ENCODE measurements around the gene ZNF236. TPM values are rescaled to one million over a fixed set of nuclear protein-coding genes. Genes with fewer than 3 reads are reported as not detected.

The ZNF236 gene
- total RNA-seq, 1 donor: 20.7 TPM

- no peak for DNase-seq (ENCODE audit: low read depth in 2 of 3, low spot score in 2 of 3)
Measured at GRCh38 chr18:76855594-76855993, 33.2 kb downstream of the ZNF236 start.

DNA sequence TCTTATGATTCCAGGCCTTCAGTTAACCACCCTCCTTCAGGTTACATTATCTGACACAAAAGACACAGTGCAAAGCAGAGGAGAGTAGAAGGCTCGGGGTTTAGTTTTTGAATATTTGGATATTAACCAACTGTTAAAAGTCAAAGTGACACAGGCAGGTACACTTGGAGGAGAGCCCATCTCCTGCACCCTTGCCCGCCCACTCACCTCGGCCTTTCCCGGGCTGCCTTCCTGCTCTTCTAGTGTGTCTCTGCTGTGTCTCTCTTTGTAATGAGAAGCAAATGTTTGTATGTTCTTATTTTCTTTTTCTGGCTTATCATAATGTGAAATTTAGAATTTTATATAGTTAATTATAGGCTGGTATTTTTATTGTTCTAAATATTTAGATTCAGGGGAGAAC, 35.1 kb downstream of the ZNF236 start:
- DNase-seq (ENCODE audit: low read depth in 2 of 3, low spot score in 2 of 3): no peak

GRCh38 chr18:76859474-76860339, 37.4 kb downstream of the ZNF236 start:
- no peak for DNase-seq (ENCODE audit: low read depth in 2 of 3, low spot score in 2 of 3)

DNA sequence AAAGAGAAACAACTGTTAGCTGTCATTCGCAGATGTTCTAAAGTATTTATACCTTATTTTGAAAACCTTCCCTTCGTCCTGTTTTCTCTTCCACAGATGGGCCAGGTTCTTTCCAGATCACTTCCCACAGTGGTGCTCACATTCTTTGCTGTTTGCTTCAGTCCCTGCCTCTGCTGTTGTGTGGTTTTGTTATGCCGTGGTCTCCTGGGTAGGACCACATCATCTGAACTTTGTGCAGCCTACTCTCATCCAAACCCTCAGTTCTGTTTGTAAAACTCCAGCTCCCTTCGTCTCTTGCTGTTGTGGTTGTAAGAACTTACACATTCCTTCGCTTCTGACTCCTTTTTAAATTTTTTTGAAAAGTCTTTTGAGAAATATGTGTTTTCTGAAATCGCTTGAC, 38.1 kb downstream of the ZNF236 start:
- DNase-seq (ENCODE audit: low read depth in 2 of 3, low spot score in 2 of 3): no peak

- no peak for DNase-seq (ENCODE audit: low read depth in 2 of 3, low spot score in 2 of 3)
Measured at GRCh38 chr18:76866666-76867065, 44.3 kb downstream of the ZNF236 start.

DNA sequence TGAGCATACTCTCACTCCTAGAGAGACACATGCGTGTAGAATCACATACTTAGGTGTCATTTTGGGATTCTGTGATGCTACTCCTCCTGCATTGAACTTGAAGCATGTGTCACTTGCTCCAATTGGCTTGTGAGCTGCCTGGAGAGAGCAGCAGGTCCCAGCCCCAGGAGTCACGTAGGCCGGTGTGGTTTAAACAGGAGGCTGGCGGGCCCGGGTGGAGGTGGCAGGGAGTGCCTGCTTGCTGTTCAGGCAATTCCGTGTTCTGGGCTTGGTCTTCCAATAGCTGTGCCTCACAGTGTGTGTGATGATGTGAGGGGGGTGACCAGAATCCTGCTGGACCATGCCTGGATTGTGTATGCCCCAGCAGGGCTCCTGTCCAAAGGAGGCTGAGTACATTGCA, 51.0 kb downstream of the ZNF236 start:
- DNase-seq (ENCODE audit: low read depth in 2 of 3, low spot score in 2 of 3): no peak

DNA sequence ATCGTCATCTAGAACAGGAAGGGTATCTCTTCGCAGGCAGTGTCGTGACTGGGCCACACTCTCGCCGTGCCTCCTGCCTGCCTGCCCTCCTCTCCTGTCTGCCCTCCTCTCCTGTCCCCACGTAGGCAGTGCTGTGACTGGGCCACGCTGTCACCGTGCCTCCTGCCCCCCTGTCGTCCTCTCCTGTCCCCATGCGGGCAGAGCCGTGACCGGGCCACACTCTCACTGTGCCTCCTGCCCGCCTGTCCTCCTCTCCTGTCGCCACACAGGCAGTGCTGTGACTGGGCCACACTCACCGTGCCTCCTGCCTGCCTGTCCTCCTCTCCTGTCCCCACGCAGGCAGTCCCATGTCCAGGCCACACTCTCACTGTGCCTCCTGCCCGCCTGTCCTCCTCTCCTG, 51.4 kb downstream of the ZNF236 start:
- DNase-seq (ENCODE audit: low read depth in 2 of 3, low spot score in 2 of 3): no peak

DNA sequence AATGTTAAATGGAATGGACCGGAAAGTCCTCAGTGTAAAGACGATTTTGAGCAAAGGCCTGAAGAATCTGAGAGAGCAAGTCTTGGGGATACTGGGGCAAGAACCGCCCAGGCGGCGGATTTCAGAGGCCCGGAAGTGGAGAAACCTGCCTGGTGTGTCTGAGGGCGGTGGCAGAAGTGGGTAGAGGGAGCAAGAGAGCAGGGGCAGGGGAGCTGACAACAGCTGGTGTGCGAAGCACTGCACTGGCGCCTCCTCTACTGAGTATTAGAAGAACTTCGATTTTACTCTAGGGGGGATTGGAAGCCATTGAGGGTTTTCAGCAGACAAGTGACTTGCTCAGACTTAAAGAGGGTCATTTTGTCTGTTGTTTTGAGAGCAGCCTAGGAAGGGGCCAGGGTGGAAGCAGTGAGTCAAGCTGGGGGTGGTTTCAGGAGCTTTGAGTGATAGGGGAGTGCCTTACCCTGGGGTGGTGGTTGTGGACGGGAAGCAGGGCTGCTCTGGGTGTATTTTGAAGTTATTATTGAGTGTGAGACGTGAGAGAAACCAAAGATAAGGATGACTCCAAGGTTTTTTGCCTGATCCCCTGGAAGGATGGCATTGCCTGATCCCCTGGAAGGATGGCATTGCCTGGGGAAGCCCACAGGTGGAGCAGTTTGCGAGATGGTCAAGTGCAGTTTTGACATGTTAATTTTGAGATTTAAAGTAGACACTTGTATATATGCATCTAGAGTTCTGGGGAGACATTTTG, 52.5 kb downstream of the ZNF236 start:
- DNase-seq (ENCODE audit: low read depth in 2 of 3, low spot score in 2 of 3): no peak

- peak in 2 of 3 donors; percentile 32 to 65 for DNase-seq (ENCODE audit: low read depth in 2 of 3, low spot score in 2 of 3)
Measured at GRCh38 chr18:76875390-76876325, 53.3 kb downstream of the ZNF236 start.

DNA sequence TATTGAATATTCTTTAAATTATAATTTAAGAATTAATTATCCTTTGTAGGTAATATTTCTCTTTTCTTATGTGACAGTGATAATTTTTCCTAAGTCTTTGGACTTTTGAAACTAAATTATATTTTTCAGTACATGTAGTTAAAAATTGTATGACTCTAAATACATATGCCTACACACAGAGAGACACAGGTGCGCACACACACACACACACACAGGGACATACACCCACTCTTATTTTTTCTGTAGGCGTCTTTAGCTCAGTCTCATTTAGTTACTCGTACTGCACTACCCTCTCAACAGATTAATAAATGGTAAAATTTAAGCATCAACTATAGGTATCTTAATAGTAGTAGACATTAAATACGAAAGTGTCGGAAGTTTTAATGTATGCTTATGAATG, 56.1 kb downstream of the ZNF236 start:
- DNase-seq (ENCODE audit: low read depth in 2 of 3, low spot score in 2 of 3): no peak

- no peak for DNase-seq (ENCODE audit: low read depth in 2 of 3, low spot score in 2 of 3)
Measured at GRCh38 chr18:76880026-76880425, 57.7 kb downstream of the ZNF236 start.

DNA sequence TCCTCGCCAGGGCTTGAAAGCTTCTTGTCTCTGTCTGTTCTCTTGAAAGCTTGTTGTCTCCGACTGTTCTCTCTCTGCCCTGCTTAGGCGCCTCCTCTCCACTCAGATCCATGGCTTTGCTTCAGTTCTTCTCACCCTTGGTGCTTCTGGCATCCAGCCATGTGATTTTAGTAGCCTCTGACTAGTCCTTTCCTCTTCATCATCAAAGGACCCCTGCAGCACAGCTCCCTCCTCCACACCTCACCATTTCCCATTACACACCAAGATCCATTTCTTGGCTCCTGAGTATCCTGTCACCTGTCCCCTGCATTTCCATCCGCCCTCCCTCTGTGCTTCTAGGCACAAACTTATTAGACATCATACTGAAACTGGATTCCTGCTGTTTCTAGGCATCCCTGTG, 59.4 kb downstream of the ZNF236 start:
- DNase-seq (ENCODE audit: low read depth in 2 of 3, low spot score in 2 of 3): no peak

DNA sequence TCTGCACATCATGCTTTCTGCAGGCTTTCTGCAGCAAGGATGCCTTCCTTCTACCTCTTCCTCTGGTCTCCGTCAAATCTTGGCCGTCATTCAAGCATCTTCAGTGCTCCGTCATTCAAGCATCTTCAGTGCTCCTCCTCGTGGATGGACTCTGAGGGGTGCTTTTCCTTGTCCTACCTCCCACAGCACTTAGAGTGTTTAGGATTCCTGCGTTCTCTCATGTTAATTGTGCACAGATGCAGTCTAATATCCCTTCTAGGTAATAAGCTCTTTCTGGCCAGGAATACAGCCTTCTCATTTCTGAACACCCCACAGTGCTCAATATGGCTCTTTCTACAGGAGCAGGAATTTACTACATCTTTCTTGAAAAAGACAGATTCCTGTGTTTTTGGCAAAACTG, 59.8 kb downstream of the ZNF236 start:
- DNase-seq (ENCODE audit: low read depth in 2 of 3, low spot score in 2 of 3): no peak

DNA sequence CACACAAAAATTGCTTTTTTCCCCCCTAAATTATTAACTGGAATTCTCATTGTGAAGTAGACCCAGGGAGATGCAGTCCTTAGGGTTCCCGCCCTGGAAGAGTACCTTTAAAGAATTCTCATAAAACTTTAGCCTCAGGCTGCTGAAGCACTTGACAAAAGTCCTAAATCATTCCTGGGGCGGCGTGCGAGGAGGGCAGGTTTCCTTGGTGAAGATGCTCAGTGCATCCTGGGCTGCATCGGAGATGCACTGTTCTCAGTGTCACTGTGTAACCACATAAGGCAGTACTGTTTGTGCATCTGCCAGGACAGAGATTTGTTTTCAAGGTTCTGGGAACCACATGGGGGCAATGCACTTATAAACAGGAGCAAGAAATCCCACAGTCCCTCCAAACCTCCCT, 62.6 kb downstream of the ZNF236 start:
- no peak for DNase-seq (ENCODE audit: low read depth in 2 of 3, low spot score in 2 of 3)

DNA sequence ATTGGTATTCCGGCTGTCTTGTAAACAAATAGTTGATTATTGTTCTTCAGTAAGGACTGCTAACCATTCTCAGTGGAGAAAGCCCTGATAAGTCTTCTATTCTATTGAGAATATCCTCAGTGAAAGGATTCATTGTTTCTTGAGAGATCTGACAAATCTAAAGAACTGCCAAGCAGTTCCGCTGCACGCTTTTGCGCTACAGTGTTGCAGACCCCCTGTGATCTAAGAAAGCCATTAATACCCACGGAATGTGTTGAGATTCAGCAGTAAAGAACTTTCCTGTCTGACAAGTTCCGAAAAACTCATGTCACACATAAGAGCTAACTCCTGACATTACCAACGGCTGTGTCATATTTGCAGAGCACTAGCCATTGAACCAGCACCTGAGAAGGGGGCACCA, 63.8 kb downstream of the ZNF236 start:
- DNase-seq (ENCODE audit: low read depth in 2 of 3, low spot score in 2 of 3): no peak

DNA sequence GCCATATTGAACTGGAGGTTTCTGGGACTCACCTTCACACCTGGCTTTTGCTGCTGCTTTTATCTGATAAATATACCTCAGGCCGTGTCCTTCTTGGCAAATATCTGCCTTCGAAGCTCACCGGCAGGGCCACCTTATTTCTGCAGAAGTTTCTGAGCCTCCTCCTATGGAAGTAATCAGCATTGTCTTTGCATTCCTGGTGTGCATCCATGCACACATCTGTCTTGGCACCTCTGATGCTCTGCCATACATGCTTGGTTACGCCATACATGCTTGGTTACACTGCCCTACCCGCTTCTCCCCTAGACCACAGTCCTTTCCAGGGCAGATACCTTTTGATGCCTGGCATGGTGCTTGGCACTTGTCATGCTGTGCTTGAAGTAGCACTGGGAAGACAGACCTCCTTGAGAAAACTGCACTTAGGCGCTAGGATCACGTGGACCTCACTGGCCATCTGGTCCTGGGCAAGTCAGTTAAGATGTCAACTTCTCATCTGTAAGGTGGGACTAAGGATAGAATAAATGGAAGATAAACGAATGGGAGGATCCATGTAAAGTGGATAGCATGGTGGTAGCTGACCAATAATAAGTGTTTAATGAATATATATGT, 66.8 kb downstream of the ZNF236 start:
- DNase-seq (ENCODE audit: low read depth in 2 of 3, low spot score in 2 of 3): no peak

DNA sequence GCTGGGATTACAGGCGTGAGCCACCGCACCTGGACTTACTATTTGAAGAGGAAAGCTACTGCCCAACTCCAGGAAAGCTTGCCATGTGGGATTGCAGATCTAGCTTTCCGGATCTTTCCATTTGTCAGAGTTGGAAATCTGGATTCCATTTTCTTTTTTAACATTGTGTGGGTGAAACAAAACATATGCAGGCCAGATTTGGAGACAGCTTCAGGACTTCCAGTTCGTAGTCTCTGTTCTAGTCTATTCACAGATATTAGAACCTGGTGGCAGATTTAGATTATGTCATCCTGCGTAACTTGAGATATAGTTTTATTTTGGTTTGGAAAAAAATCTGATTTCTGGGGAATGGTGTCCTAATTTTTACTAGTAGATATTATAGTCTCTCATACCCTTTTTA, 70.5 kb downstream of the ZNF236 start:
- no peak for DNase-seq (ENCODE audit: low read depth in 2 of 3, low spot score in 2 of 3)

DNA sequence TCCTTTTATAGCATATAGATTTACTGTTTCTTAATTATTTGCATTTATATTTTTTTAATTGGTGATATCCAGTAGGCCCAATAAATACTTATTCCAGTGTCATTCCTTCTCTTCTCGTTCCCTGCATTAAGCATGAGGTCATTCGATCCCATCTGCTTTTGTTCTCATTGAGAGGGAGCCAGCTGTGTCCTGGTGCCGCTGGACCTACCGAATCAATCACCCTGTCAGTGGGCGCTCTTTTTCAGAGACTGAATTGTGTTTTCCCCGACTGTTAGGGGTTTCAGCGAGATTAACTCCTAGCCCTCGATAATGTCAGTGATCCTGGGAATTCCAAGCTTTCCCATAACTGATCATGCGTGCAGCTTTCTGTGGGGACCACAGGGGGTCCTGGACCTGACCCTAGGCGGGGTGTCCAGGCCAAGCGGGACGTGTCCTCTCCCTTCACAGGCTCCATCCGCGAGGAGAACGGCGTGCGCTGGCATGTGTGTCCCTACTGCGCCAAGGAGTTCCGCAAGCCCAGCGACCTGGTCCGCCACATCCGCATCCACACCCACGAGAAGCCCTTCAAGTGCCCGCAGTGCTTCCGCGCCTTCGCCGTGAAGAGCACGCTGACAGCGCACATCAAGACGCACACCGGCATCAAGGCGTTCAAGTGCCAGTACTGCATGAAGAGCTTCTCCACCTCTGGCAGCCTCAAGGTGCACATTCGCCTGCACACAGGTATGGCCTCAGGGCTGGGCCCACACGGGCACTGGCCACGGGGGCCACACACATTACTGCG, 72.4 kb downstream of the ZNF236 start:
- no peak for DNase-seq (ENCODE audit: low read depth in 2 of 3, low spot score in 2 of 3)

DNA sequence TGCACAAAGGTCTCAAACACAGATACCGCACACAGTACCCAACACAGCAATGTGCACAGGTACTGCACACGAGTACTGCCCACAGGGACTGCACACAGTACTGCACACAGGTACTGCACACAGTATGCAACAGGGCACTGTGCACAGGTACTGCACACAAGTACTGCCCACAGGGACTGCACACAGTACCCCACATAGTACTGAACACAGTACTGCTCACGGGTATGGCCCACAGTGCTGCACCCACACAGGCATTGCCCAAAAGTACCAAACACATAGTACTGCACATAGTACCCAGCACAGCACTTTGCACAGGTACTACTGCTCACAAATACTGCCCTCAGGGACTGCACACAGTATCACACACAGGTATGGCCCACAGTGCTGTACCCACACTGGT, 73.1 kb downstream of the ZNF236 start:
- no peak for DNase-seq (ENCODE audit: low read depth in 2 of 3, low spot score in 2 of 3)

- no peak for DNase-seq (ENCODE audit: low read depth in 2 of 3, low spot score in 2 of 3)
Measured at GRCh38 chr18:76896677-76897076, 74.3 kb downstream of the ZNF236 start.
